COR-L47 (cell line): ENCODE measurements around the gene ASF1B.

ENCODE experiments used
- DNase-seq: peaks from one replicate; lab custom pipeline; 2025; lab: John Stamatoyannopoulos, UW

The ASF1B gene

DNA sequence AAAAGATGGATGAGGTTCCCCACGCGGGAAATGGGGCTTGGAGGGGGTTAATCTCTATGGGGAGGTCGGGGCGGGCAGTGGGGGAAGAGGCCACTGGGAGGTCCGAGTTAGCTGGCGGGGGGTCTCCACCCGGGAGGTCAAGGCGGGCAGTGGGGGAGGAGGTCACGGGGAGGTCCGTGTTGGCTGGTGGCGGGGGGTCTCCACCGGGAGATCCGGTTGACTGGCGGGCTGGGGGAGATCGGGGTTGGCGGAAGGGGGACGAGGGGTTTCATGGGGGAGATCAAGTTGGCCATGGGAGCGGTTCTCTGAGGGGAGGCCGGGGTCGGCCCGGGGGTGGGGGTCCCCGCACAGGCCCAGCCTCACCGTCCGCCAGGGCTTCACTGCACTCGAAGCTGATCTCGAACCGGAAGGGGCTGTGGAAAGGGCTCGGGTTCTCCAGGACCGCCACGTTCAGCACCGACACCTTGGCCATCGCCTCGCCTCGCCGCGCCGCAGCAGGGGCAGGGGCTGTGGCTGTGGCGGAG is 342 bp downstream of the ASF1B start:
- DNase-seq: no peak

DNA sequence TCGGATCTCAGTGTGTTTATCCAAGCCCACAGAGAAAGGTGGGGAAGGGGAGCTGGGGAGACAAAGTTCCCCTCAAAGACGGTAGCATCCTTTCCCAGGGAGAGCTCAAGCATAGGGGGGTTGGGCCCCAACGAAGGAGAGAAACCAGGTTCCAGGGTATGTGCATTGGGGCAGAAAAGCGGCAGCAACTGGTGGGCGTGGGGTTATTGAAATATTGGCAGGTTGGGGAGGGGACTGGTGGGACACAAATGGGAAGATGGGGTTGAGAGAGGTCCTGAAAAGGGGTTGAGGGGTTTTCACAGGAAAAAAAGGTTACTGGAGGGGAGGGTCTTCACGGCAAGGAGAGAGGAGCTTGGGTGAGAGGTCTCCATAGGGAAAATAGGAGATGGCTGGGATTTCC is 1.0 kb downstream of the ASF1B start:
- DNase-seq: no peak

- DNase-seq: no peak
Observed at GRCh38 chr19:14127929-14128509, 8.4 kb downstream of the ASF1B start.

DNA sequence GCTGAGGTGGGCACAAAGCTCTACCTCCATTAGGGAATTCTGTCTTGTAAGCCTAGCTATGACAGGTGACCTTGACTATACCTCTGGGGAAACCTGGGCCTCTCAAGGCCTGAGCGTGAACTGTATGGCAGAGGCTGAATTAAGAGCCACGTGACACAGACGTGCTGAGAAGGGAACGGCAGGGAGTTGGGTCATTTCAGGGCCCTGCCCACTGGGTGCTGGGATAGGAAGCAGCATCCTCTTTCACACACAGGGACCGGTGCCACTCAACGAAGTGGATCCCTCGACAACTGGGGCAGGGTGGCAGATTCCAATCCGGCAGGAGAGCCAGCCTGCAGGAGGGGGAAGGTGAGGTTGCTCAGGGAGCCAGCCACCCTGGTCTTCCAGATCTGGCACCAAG is 9.2 kb downstream of the ASF1B start:
- DNase-seq: no peak

- DNase-seq: no peak
Observed at GRCh38 chr19:14122924-14123323, 13.5 kb downstream of the ASF1B start.

- DNase-seq: no peak
Observed at GRCh38 chr19:14120497-14120780, 15.9 kb downstream of the ASF1B start.

DNA sequence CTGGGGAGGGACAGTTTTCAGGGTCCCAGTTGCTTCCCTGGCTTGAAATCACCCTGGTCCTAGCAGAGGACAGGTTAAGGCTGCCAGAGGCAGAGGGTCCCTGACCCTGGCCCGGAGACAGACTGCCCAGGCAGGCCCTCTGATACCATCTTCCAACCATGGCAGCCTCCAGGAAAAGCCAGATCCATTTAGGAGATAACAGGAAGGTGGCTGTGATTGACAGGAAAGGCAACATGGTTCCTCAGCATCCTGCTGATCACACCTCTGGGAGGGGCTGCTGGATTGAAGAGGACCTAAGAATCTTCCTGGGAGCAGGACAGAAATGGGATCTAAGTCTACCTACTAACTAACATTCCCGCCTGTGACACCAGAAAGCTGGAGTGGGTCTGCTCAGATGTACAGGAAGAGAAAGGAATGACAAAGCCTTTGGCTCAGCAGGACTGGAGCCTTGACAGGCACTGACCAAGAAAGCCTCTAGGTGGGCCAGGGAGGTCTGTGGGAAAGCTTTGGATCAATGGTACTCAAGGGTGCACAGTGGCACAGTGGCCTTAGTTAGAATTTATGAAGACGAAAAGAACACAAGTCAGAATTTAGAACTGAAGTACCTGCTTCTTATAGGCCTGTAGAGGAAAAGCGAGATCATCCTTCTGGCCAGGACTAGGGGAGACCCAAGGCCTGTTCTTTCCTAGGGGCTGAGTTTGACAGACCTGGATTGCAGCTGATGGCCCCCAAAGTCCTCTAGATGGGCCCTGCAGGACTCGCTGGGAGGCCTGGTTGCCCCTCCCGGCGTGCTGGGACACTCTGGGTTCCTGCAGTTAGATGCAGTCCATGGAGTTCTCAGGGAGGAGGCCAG is 16.5 kb downstream of the ASF1B start:
- DNase-seq: no peak

DNA sequence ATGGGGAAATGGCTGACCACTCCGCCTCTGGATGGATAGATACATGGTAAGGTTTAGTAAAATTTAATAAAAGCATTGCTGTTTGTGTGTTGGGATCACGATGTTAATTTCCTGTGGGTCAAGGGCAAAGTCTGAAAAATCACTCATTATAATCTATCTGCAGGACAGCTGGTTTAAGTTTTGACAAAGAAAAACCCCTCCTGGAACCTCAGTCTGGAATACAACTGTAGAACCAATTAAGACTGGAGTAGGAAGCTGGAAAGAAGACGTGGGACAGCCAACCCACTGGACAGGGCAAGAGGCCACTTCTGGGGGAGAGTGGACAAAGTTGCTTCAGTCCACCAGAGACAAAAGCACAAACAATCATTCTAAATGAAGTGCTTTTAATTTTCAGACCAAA is 17.2 kb downstream of the ASF1B start:
- no peak for DNase-seq

GRCh38 chr19:14118165-14119051 is 18.0 kb downstream of the ASF1B start:
- DNase-seq: no peak

DNA sequence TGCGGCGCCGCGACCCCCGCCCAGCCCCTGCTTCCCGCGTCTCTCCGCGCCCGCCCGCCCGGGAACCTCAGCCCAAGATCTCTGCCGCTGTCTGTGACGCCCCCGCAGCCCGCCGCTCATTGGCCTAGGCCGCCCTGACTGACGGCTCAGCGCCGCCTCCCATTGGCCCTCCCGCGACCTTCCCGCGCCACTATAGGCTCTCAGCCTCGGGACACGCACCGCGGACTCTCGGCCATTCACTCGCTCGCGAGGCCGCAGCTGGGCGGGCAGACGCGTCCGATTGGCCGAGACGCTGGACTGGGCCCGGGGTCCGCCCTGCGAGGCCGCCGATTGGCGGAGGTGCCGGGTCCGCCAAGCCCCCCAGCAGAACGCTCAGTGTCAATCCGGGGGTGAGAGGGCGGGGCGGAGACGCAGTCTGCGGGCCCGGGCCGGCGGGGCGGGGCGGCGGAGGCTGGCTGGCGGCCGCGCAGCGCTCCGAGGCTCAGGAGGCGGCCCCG is 18.7 kb downstream of the ASF1B start, which contains the start of gene PRKACA:
Gene PRKACA, minus strand, starts transcription at position 95 of the 497 bp plus-strand sequence. CDS start 215 bp downstream, outside the sequence.
- peak; percentile 98 for DNase-seq

GRCh38 chr19:14116918-14117578 is 19.3 kb downstream of the ASF1B start:
- no peak for DNase-seq

GRCh38 chr19:14116525-14116917 is 19.9 kb downstream of the ASF1B start:
- no peak for DNase-seq

DNA sequence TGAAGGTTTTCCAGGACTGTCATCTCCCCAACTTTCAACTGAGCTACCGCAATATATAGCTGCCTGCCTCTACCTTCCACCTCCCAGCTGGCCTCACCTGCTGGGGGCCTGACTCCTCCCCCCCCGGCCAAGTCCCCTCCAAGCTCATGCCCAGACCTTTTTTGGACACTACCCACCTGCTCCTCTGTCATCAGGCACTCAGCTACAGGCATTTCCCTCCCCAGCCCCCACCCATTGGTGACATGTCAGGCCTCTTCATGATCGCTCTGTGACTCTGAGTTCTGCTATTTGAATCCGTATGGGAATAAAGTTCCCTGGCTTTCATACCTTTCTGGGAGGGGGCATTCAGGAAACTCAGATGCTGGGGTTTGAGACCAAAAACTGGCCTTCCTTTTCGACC is 20.6 kb downstream of the ASF1B start:
- DNase-seq: no peak

DNA sequence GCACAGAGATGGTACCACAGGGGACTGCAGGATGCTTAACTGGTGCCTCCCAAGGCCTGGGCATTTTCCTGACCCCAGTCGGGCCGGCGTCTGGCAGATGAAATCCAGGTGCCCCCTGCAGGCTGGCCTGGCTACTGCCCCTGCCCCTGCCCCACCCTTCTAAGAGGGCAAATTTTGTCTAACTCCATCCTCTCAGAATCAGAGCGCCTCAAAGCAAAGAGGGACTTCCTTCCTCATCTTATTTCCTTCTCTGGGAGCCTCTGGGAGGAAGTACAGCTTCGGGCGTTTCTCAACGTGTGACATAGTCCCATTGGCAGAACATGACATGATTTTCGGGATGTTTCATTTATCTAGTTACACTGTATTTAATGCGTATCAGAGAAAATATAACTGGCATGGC is 21.5 kb downstream of the ASF1B start:
- no peak for DNase-seq

DNA sequence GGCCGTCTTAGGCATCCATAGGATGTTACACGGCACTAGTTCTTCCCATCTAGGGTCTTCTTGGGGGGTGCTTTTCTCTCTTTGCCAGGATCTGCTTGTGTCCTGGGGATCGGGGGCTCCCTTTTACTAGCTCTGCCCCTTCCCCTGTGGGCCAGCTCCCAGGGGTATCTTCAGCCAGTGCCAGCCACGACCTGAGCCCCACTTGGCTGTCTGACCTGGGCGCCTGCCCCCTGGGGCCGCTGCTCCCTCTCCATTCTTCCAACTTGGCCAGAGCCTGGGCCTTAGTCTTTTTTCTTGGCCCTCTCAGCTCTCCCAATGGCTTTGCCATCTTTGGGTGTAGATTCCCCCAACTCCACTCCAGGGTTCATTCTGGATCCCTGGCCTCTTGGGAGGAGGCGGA is 21.9 kb downstream of the ASF1B start:
- DNase-seq: no peak

GRCh38 chr19:14113762-14114414 is 22.5 kb downstream of the ASF1B start:
- no peak for DNase-seq

DNA sequence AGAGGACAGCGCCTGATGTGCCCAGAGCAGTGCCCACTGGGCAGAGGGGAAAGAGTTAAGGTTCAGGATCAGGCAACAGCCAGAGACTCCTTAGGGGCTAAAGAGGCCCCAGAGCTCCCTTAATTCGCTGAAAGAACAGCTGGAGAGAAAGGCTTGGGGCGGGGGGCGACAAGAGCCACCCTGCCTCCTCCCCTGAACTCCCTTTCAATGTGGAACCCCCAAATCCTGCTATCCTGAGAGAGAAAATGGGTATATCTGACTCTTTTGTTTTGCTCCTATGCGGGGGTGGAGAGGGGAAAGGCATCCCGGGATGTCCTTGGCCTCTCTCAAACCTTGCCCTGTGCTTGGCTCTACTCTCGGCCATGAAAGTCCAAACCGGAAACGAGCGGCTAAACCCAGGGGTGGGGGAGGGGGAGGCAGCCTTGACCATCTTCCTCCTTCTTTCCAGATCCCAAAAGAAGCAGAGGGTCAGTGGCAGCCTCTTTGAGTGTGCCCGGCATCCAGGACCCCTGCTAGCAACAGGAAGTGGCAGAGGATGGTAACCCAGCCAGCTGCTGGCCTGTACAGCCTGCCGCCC is 23.5 kb downstream of the ASF1B start:
- DNase-seq: no peak

GRCh38 chr19:14112051-14112808 is 24.2 kb downstream of the ASF1B start:
- no peak for DNase-seq

DNA sequence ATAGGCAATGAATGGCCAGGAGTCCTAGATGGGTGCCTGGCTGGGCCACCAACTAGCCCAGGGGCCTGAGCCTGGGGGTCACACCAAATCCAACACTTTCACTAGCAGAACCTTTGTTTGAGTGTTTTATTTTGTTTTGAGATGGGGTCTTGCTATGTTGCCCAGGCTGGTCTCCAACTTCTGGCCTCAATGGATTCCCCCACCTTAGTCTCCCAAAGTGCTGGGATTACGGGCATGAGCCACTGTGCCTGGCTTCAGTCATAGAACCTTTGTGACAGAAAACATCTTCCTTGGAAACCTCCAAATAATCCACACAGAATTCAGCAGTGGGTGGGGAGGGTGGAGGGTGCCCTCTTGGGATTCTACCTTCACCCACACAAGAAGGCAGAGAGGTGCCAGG is 24.9 kb downstream of the ASF1B start:
- DNase-seq: no peak

DNA sequence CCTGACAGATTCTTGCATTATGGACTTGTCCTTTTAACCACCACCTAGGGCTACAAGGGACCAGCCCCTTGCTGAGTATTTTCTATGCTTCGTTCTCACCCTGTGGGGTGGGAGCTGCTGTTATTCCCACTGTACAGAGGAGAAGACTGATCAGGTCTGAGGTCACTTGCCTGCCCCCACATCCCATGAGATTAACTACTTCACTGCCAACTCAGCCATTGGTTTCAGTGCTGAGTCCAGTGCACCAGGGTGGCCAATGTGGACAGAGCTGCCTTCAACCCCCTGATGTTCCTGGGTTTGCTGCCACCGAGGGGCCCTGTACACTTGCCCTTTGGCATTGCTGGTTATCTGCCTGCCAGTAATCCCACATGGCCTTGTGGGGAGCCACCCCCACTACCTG is 25.7 kb downstream of the ASF1B start:
- no peak for DNase-seq
